ENCODE data around the gene SPAG16.

DNA sequence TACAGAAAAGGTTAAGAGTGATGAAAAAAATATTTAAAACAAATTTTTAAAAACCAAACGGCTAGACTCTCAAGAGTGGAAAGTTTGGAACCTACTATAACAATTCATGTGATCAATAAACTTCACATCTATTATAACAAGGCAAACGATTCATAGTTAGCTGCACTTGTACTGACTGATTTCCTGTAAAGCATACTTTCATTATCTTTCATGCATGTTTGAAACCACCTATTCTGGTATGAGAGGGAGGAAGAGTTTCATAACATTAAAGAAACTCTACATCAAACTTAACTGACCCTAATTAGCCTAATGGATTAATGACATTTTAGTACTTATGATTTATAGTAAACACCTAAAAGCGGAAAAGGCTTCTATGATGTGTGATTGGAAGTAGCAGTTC is 1082.9 kb downstream of the SPAG16 start:
- no peak for TF ChIP-seq EZH2 (IDR thresholded peaks at IDR 0.05; ENCODE audit: borderline replicate concordance, low read length)
- TF ChIP-seq, protein P1, sequence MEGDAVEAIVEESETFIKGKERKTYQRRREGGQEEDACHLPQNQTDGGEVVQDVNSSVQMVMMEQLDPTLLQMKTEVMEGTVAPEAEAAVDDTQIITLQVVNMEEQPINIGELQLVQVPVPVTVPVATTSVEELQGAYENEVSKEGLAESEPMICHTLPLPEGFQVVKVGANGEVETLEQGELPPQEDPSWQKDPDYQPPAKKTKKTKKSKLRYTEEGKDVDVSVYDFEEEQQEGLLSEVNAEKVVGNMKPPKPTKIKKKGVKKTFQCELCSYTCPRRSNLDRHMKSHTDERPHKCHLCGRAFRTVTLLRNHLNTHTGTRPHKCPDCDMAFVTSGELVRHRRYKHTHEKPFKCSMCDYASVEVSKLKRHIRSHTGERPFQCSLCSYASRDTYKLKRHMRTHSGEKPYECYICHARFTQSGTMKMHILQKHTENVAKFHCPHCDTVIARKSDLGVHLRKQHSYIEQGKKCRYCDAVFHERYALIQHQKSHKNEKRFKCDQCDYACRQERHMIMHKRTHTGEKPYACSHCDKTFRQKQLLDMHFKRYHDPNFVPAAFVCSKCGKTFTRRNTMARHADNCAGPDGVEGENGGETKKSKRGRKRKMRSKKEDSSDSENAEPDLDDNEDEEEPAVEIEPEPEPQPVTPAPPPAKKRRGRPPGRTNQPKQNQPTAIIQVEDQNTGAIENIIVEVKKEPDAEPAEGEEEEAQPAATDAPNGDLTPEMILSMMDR (IDR thresholded peaks at IDR 0.05; ENCODE audit: low read length): no peak

Measured in OCI-LY1 (cell line).